Stimulated activated naive CD8-positive, alpha-beta T cell treated with anti-CD3 and anti-CD28 coated beads, Interleukin-15, Interleukin-2, amounts not matched to agents 100 ng/mL and 50 ng/mL, for 24 hours (primary cell): ENCODE data around the gene MED12.

Experiments used
- H3K27ac Mint-ChIP-seq: one replicate; pipeline ENCODE4 v1.8.0; 2021; ENCODE audit warnings: mild to moderate bottlenecking, mixed read lengths
- H3K27me3 Mint-ChIP-seq: one replicate; pipeline ENCODE4 v1.8.0; 2021; ENCODE audit warnings: mixed read lengths
- H3K36me3 Mint-ChIP-seq: one replicate; pipeline ENCODE4 v1.8.0; 2021; ENCODE audit warnings: low read depth, mixed read lengths
- H3K4me1 Mint-ChIP-seq: one replicate; pipeline ENCODE4 v1.8.0; 2021; ENCODE audit warnings: low read depth, mixed read lengths
- H3K4me3 Mint-ChIP-seq: one replicate; pipeline ENCODE4 v1.8.0; 2021; ENCODE audit warnings: mild to moderate bottlenecking, mixed read lengths
- H3K9me3 Mint-ChIP-seq: one replicate; pipeline ENCODE4 v1.8.0; 2021; ENCODE audit warnings: mixed read lengths

MED12 gene

GRCh38 chrX:71128915-71129765, 10.7 kb downstream of the MED12 start:
- H3K9me3 Mint-ChIP-seq: no peaks in the 10 kb centered on the region
- H3K4me3 Mint-ChIP-seq: peak overlapping the region; percentile 1
- no peaks in the 10 kb centered on the region for H3K27me3 Mint-ChIP-seq
- peaks cover 54% of the 10 kb centered on the region for H3K36me3 Mint-ChIP-seq
- peaks cover 12% of the 10 kb centered on the region for H3K4me1 Mint-ChIP-seq
- peak overlapping the region; percentile 77 for H3K27ac Mint-ChIP-seq

- peaks cover 54% of the 10 kb centered on the region for H3K36me3 Mint-ChIP-seq
- H3K4me1 Mint-ChIP-seq: peaks cover 12% of the 10 kb centered on the region
- peak overlapping the region; percentile 4 for H3K27ac Mint-ChIP-seq
- no peaks in the 10 kb centered on the region for H3K27me3 Mint-ChIP-seq
- H3K9me3 Mint-ChIP-seq: no peaks in the 10 kb centered on the region
- no peak overlapping the region for H3K4me3 Mint-ChIP-seq
Observed at GRCh38 chrX:71131510-71131909, 13.1 kb downstream of the MED12 start.

GRCh38 chrX:71140440-71140839, 22.0 kb downstream of the MED12 start:
- Mint-ChIP-seq H3K9me3 (no peaks in the 10 kb centered on the region), H3K4me3 (no peak overlapping the region), H3K4me1 (peaks cover 12% of the 10 kb centered on the region), H3K36me3 (peaks cover 12% of the 10 kb centered on the region), H3K27ac (no peak overlapping the region), H3K27me3 (no peaks in the 10 kb centered on the region)

- H3K4me1 Mint-ChIP-seq: peaks cover 16% of the 10 kb centered on the region
- no peak overlapping the region for H3K4me3 Mint-ChIP-seq
- no peaks in the 10 kb centered on the region for H3K27me3 Mint-ChIP-seq
- H3K36me3 Mint-ChIP-seq: peaks cover 9% of the 10 kb centered on the region
- no peak overlapping the region for H3K27ac Mint-ChIP-seq
- H3K9me3 Mint-ChIP-seq: no peaks in the 10 kb centered on the region
Observed at GRCh38 chrX:71143508-71143907, 25.1 kb downstream of the MED12 start.

- H3K4me1 Mint-ChIP-seq: peaks cover 10% of the 10 kb centered on the region
- H3K27me3 Mint-ChIP-seq: no peaks in the 10 kb centered on the region
- H3K9me3 Mint-ChIP-seq: no peaks in the 10 kb centered on the region
- no peak within 1 kb of the TSS for H3K27ac Mint-ChIP-seq
- no peaks in the 10 kb centered on the region for H3K36me3 Mint-ChIP-seq
- no peak within 1 kb of the TSS for H3K4me3 Mint-ChIP-seq
Observed at GRCh38 chrX:71144651-71145050, 26.3 kb downstream of the MED12 start, which contains the start of gene NLGN3. NLGN3 (plus strand) TSS chrX:71144841; CDS start chrX:71147750, 2,909 bp downstream.

GRCh38 chrX:71147496-71148277, 29.3 kb downstream of the MED12 start:
- no peak overlapping the region for H3K27ac Mint-ChIP-seq
- H3K4me3 Mint-ChIP-seq: no peak overlapping the region

GRCh38 chrX:71148278-71148663, 29.9 kb downstream of the MED12 start:
- Mint-ChIP-seq H3K36me3 (no peaks in the 10 kb centered on the region), H3K4me3 (no peak overlapping the region), H3K27ac (no peak overlapping the region), H3K4me1 (peaks cover 10% of the 10 kb centered on the region), H3K9me3 (no peaks in the 10 kb centered on the region), H3K27me3 (no peaks in the 10 kb centered on the region)

More at GRCh38 chrX:71147496-71148277, 29.3 kb downstream of the MED12 start:
- no peaks in the 10 kb centered on the region for H3K9me3 Mint-ChIP-seq
- H3K27me3 Mint-ChIP-seq: no peaks in the 10 kb centered on the region
- H3K4me1 Mint-ChIP-seq: peaks cover 10% of the 10 kb centered on the region
- H3K36me3 Mint-ChIP-seq: no peaks in the 10 kb centered on the region

GRCh38 chrX:71151366-71151765, 33.0 kb downstream of the MED12 start:
- no peak overlapping the region for H3K4me3 Mint-ChIP-seq
- no peaks in the 10 kb centered on the region for H3K36me3 Mint-ChIP-seq

GRCh38 chrX:71154196-71154595, 35.8 kb downstream of the MED12 start:
- Mint-ChIP-seq H3K4me3 (no peak overlapping the region), H3K27me3 (no peaks in the 10 kb centered on the region), H3K36me3 (peaks cover 3% of the 10 kb centered on the region), H3K27ac (no peak overlapping the region), H3K4me1 (peaks cover under 1% of the 10 kb centered on the region), H3K9me3 (no peaks in the 10 kb centered on the region)

More at GRCh38 chrX:71151366-71151765, 33.0 kb downstream of the MED12 start:
- Mint-ChIP-seq H3K9me3 (no peaks in the 10 kb centered on the region), H3K4me1 (peaks cover 2% of the 10 kb centered on the region), H3K27me3 (no peaks in the 10 kb centered on the region), H3K27ac (no peak overlapping the region)

- Mint-ChIP-seq H3K36me3 (peaks cover 3% of the 10 kb centered on the region), H3K27ac (no peak overlapping the region), H3K9me3 (no peaks in the 10 kb centered on the region), H3K27me3 (no peaks in the 10 kb centered on the region), H3K4me3 (no peak overlapping the region), H3K4me1 (peaks cover 4% of the 10 kb centered on the region)
Observed at GRCh38 chrX:71154641-71155040, 36.2 kb downstream of the MED12 start.

- no peak overlapping the region for H3K4me3 Mint-ChIP-seq
- peaks cover 4% of the 10 kb centered on the region for H3K4me1 Mint-ChIP-seq
- no peaks in the 10 kb centered on the region for H3K9me3 Mint-ChIP-seq
- no peaks in the 10 kb centered on the region for H3K27me3 Mint-ChIP-seq
- H3K27ac Mint-ChIP-seq: no peak overlapping the region
- peaks cover 3% of the 10 kb centered on the region for H3K36me3 Mint-ChIP-seq
Observed at GRCh38 chrX:71158603-71159002, 40.2 kb downstream of the MED12 start.

- Mint-ChIP-seq H3K36me3 (peaks cover 3% of the 10 kb centered on the region), H3K27me3 (no peaks in the 10 kb centered on the region), H3K9me3 (no peaks in the 10 kb centered on the region), H3K4me1 (peaks cover 4% of the 10 kb centered on the region), H3K27ac (no peak overlapping the region), H3K4me3 (no peak overlapping the region)
Observed at GRCh38 chrX:71159335-71159734, 40.9 kb downstream of the MED12 start.

GRCh38 chrX:71160475-71160874, 42.1 kb downstream of the MED12 start:
- Mint-ChIP-seq H3K27ac (no peak overlapping the region), H3K9me3 (no peaks in the 10 kb centered on the region), H3K4me1 (peaks cover 4% of the 10 kb centered on the region), H3K27me3 (no peaks in the 10 kb centered on the region), H3K4me3 (no peak overlapping the region), H3K36me3 (peaks cover 3% of the 10 kb centered on the region)

GRCh38 chrX:71162981-71163380, 44.6 kb downstream of the MED12 start:
- Mint-ChIP-seq H3K27ac (no peak overlapping the region), H3K9me3 (no peaks in the 10 kb centered on the region)

GRCh38 chrX:71164071-71164470, 45.7 kb downstream of the MED12 start:
- Mint-ChIP-seq H3K4me3 (no peak overlapping the region), H3K36me3 (peaks cover 5% of the 10 kb centered on the region), H3K27me3 (no peaks in the 10 kb centered on the region), H3K9me3 (no peaks in the 10 kb centered on the region), H3K4me1 (peaks cover 4% of the 10 kb centered on the region), H3K27ac (no peak overlapping the region)

More at GRCh38 chrX:71162981-71163380, 44.6 kb downstream of the MED12 start:
- H3K36me3 Mint-ChIP-seq: peaks cover 9% of the 10 kb centered on the region
- no peaks in the 10 kb centered on the region for H3K27me3 Mint-ChIP-seq
- no peak overlapping the region for H3K4me3 Mint-ChIP-seq
- H3K4me1 Mint-ChIP-seq: peaks cover 4% of the 10 kb centered on the region
